GM19468 (cell line): Measurements from ENCODE around the gene ZBTB32.
A peak's percentile ranks its signal among the peaks of the same experiment; 100 is the strongest.

Experiments
- ATAC-seq: cut with Tn5 transposase; IDR thresholded peaks from one replicate; pipeline ENCODE4 v1.9.1; 2021; ENCODE audit warnings: mild to moderate bottlenecking, moderate library complexity, moderate number of reproducible peaks; ENCODE audit not compliant: unreplicated experiment; ENCODE audit errors: extremely low read depth

Gene ZBTB32

DNA sequence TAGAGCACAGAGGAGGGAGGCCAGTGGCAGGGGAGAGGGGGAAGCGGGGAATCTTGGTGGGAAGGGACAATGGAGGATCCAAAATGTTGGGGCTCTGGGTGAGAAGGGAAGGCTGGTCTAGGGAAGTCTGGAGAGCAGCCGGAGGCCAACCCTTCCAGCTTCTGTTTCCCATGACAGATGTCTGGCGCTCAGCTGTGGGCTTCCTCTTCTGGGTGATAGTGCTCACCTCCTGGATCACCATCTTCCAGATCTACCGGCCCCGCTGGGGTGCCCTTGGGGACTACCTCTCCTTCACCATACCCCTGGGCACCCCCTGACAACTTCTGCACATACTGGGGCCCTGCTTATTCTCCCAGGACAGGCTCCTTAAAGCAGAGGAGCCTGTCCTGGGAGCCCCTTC is 42.2 kb downstream of the ZBTB32 start:
- no peak for ATAC-seq

DNA sequence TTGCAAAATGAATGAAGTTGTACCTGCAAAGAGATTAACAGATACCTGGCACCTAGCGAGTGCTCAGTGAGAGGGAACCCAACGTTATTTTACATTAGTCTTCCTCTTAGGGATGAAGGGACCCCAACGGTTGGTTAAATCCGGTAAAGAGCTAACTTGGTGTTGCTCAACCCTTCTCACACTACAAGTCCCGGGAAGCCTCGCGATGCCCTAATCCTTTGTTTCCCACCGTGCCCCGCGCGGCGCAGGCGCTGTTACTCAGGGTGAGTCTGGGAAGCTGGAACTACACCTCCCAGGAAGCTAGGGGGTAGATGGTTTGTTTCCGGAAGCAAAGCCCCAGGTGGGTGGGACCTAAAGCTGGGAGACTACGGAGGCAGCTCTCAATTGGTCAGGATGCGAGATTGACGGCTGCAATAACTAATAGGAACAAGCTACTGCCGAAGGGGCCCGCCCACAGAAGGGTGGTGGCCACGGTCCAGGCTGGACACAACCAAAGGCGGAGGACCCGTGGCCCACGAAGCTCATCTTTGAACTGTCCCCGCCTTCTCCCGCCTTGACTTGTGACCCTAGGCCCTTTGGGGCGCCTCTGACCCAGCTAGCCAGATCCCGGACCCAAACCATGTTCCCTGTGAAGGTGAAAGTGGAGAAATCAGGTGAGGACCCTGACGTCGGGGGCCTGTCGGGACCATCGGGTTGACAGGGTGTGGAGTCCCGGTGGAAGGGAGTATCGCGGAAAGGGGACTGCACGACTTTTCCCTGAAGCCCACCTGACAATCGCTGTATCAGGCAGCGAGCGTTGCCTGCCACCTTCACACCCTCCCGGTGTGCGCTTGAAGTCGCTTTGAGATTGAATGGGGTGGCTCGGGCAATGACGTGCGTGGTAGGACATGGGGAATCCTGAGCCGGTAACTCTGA is 44.0 kb downstream of the ZBTB32 start, which contains the start of gene LIN37:
LIN37 (plus strand) TSS at position 471 of the 915 bp plus-strand sequence; CDS start at position 620, 149 bp downstream.
- ATAC-seq: peak; percentile 43

DNA sequence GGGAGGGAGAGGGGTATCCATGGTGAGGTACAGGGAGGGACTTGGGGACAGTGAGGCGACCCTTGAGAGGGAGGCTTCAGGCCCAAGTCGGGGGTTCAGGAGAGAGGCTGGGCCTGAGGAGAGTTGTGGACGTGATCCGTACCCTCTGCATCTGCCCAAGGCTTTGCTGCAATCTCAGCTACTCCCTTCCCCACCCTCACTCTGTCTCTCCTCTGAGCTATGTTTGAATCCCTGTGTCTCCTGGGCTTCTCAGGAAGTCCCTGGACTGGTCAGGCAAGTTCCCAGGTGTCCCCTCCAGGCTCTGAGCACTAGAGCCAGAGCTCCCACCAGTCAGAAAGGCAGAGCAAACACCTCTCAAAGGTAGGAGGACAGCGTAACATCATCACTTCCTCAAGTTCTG is 45.8 kb downstream of the ZBTB32 start:
- ATAC-seq: no peak

DNA sequence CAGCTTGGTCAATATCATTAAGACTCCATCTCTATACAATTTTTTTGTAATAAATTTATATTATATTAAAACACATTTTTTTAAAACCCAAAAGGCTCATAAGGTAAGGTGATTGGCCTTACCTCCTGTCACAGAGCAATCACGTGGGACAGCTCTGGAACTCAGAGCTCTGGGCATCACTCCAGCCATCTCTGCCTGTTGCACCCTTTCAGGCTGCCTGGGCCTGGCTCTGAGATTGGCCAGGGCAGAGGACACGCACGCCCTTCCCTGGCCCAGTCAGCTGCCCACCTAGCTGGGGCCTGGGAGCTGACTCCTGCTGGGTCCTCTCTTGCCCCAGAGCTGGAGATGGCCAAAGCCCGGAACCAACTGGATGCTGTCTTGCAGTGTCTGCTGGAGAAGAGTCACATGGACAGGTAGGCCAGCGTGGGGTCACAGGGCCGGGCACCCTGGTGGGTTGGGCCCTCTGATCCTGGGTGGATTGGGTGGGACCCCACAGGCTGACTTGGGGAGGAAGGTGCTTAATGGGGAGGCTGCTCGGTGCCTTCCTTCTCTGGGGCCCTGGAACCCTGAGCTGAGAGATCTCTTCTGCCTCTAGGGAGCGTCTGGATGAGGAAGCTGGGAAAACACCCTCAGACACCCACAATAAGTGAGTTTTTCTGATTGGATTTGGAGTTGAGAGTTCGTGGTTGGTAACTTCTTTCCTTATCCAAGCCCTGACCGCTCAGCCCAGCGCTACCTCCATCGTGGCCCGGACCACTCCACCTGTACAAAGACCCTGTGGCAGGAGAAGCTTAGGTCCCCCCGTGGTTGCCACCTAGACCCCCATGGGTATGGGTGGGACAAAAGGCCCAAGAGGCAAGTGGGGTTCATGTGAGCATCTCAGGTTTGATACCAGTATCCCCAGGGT is 47.7 kb downstream of the ZBTB32 start:
- ATAC-seq: no peak

DNA sequence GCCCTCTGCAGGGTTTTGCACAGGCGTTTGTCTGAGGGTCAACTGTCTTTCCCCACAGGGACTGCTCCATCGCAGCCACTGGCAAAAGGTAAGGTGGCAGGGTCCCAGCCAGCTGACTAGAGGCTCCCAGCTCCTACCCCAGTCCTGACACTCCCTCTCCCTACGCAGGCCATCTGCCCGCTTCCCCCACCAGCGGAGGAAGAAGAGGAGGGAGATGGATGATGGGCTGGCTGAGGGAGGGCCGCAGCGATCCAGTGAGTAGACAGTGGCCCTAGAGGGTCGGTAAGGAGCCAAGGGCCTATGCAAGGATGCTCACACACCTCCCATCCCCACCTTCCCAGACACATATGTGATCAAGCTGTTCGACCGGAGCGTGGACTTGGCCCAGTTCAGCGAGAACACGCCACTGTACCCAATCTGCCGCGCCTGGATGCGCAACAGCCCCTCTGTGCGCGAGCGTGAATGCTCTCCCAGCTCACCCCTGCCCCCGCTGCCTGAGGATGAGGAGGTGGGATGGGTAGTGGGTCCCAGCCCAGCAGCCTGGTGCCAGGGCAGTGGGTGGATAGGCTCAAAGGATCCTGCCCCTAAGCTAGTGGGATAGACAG is 48.5 kb downstream of the ZBTB32 start:
- no peak for ATAC-seq

DNA sequence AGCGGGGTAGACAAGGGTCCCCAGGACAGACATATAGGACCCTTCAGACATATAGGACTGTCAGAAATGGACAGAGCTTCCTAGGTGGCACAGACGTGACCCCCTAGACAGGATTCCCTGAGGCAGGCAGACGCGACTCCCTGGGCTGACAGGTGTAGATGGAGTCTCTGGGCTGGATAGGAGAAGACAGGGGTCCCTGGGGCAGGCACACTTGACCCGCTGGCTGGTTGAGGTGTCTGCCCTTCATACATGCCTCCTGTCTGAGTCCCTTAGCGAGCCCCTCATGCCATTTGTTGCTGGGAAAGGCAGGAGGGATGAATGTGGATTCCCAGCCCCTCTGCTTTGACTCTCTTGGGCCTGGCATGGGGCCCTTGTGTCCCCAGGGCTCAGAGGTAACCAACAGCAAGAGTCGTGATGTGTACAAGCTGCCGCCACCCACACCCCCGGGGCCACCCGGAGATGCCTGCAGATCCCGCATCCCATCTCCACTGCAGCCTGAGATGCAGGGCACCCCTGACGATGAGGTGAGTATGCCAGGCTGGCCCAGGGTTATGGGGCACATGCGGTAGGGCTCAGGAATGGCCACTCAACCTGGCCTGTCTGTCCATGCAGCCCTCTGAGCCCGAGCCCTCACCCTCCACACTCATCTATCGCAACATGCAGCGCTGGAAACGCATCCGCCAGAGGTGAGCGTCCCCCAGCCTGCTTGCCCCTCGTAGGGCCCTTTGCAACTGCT is 49.4 kb downstream of the ZBTB32 start:
- ATAC-seq: no peak

DNA sequence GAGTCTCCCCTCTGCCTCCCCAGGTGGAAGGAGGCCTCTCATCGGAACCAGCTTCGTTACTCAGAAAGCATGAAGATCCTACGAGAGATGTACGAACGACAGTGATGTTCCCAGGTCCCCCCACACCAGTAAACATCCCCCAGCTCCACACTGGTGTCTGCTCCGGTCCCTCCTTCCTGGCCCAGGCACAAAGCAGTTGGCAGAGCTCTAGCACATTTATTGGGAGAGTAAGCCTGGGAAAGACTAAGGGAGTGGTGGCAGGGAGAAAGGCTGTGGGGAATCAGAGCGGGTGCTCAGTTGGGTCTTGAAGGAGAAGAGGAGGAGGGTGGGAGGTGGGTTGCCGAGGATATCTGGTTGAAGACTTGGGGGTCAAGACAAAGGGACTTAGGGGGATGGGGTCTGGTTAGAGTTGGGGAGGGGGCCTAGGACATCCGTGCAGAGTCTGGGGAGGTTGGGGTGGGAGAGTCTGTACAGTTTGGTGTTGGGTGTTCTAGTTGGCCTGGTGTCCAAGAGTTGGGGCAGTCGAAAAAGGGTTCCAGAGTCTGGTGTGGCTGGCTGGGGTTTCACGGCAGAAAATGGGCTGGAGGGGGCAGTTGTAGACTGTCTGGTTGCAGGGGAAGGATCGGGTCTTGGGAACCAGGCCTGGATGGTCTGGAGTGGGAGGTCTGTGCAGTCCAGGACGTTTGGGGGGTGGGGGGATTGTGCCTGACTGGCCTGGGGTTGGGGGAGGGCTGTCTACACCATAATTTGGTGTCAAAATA is 50.2 kb downstream of the ZBTB32 start:
- no peak for ATAC-seq

DNA sequence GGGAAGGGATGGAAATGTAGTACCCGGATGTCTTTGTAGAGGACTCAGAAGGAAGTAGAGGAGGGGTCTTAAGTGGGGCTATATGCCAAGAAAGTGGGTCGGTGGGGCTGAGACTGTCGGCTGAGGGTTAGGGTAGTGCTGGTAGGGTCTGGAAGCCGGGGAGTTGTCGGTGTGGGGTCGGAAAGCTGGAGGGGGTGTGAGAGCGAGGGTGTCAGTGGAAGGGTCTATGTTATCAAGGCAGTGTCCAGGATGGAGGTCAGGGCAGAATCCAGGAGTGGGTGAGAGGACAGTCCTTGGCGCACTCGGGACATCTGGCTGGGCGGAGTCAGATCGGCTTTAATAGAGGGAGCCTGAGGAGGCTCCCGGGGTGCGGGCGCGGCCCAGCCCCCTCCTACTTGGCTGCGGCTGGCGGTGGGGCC is 50.8 kb downstream of the ZBTB32 start:
- no peak for ATAC-seq

DNA sequence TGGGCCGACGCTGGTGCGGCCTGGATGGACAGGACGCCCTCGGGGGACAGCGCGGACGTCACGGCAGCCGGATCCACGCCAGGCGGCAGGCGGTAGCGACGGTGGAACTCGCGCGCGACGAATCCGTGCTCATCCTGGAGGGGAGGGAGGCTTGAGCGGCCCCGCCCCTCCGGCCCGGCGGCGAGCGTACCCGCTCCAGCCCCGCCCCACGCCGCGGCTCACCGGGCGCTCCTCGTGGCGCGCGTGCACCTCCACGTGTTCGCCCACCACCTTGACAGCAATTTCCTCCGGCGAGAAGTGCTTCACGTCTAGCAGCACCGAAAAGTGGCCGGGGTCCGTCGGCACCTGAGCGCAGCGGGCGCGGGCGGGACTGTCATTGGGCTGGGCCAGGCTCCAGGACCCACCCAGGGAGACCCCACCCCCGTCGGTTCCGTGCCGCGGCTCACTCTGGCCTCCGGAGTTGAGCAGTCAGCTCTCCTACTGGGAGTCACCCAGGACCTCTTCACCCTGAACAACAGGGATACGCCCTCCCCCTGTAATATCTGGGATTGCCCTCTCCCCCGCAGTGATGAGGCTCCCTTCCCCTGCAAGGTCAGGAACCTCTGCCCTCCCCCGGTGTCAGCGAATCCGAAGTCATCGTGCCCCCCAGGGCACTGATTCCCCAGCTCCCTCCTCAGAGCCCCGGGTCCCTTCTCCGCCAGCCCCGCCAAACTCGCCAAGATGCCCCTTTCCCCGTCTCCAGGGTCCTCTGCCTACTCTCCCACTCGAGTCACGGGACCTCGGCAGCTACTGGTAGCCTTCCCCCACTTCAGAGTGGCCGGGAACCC is 51.4 kb downstream of the ZBTB32 start:
- ATAC-seq: no peak

DNA sequence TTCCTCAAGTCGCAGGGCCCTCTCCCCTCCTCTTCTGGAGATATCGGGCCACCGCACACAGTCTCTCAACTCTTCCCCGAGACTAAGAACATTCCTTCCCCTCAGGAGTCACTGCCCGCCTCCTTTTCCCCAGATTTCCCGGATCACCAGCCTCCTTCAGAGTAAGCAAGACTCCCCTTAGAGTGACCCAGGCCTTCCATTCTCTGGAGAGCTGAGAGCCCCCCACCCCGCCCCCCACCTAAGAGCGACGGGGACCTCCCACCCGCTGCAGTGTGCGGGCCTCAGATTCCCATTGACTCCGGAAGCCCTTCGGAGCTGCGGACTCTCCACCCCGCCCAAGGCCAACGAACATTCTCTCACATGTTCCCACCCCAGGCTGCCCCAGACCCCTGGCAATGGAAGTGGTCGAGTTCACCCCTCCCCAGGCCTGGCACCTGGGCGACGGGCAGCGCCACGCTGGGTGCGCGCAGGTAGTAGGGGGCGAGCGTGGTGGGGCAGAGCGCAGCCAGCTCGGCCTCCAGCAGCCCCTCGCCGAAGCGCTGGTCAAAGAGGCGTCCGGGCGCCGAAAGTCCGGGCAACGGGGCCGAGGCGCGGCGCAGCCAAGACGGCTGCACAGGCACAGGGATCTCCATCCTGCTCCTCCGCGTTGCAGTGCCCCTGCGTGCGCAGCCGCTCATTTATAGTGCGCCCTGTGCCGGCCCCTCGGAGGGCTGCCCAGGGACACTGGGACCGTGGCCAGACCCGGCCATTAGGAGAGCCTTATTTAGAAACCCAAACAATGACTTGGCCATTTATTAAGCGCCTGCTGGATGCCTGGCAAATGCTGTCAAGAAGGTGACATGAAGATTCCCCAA is 52.2 kb downstream of the ZBTB32 start, which contains the start of gene HSPB6:
HSPB6 (minus strand) TSS at position 653 of the 854 bp plus-strand sequence; CDS start at position 632, 21 bp downstream.
- ATAC-seq: no peak

DNA sequence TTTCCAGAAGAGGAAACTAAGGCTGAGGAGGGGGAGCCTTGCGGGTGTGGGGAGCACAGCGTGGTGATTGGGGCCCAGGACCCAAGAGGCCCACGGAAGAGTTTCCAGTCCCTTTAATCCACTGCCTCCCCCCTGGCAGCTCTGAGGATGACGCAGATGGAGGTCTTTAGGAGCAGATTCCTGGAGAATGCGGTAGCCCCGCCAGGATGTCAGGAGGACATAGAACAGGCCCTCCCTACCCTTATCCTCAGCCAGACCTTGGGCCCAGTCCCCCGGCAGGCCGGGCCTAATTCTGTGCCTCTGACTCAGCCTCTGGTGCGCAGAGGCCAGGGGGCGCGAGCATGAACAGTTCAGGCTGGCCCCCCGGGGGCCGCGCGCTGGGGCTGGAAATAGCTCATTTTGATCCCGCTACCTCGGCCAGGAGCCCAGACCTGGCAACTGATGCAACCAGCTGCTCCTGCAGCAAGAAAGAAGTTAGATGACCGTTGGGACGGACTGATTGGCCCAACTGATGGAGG is 52.9 kb downstream of the ZBTB32 start:
- no peak for ATAC-seq

DNA sequence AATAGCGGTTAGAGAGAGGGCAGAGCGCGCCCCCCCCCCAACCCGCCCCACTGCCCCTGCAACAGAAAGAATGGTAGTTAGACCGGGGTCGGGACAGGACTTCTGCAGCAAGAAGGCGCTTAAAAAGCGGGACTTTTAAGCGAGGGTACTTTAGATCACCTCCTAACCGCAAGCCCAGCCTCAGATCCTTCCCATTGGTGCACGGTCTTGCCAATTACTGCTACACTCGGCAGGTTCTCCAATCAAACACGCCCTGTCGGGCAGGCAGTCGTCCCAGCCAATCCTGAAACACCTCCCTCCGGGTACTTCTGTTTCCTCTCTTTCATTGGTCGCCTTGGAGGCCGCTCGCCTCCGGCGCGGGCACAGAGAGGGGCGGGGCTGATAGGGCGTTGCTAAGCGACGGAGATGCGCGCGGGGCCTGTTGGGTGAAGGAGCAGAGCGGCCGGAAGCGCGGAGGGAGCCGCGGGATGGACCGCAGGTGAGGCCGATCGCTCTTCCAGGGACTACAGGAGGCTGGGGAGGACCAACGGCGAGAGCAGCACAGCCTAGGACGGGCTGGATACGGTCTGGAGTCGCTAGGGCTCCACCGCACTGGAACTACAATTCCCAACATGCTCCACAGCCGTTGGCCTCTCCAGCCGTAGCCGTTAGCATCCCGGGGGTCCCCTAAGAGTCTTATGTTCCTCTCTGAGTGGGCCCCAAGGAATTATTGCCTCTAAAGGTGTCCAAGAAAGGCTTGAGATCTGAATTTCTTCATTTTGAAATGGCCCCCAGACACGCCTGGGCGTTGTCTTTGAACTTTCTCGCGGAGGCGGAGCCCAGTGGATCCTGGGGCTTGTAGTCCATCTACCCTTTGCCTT is 53.6 kb downstream of the ZBTB32 start, which contains the start of gene PROSER3:
PROSER3 (plus strand) TSS at position 428 of the 860 bp plus-strand sequence; CDS start at position 468, 40 bp downstream.
- peak; percentile 98 for ATAC-seq

DNA sequence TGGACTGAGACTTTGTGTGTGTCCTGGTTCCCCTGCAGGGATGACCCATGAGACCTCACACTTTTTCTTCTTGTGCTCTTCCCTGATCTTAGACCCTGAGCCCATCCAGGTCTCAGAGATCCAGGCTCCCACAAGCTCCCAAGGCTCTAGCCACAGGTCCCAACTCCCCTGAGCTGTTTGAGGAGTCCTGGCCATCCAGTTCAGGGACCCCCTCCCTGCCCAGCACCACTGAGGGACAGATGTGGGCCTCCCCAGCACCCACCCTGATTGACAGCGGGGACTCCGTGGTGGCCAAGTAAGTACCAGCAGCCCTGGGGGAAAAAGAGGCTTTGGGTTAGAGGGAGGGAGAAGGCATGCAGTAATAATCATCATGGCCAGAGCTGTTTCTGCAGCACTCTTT is 55.3 kb downstream of the ZBTB32 start:
- ATAC-seq: no peak

DNA sequence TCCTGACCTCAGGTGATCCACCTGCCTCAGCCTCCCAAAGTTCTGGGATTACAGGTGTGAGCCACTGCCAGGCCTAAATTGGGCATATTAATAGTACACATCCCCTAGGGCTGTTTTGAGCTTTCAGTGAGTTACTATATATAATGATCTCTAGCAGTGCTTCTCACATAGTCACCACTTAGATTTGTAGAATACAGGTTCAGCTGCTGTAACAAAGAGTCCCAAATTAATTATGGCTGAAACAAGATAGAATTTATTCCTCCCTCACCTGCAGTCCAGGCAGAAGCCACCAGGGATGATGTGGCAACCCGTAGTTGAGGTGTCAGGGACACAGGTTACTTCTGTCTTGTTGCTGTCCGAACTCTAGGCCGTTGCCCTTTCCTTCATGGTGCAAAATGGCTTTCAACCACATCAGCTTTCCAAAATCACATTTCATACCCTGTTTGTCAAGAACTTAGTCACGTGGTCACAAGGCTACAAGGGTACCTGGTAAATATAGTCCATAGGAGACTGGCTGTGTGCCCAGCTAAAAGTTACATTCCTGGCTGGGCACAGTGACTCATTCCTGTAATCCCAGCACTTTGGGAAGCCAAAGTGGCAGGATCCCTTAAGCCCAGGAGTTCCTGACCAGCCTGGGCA is 56.5 kb downstream of the ZBTB32 start:
- no peak for ATAC-seq
